Astrocyte (in vitro differentiated cells and primary cell): Measurements from ENCODE around the gene RASL12. TPM values are rescaled to one million over a fixed set of nuclear protein-coding genes. Genes with fewer than 3 reads are reported as not detected.

Source experiments
- DNase-seq: peaks from one replicate; pipeline ENCODE4 v3.0.0-alpha.2; 2010; ENCODE audit warnings: low read depth
- FAIRE-seq: peaks from 2 replicates; lab custom pipeline; 2011; peaks lifted over from hg19 to GRCh38; lab: Jason Lieb, UNC
- H2AFZ ChIP-seq: 2 replicates; pipeline ENCODE4 v1.6.0; 2012; ENCODE audit warnings: low read depth, low read length, inconsistent platforms
- H3K27ac ChIP-seq: 2 replicates; pipeline ENCODE4 v1.5.1; 2011; ENCODE audit warnings: low read depth, low read length, inconsistent platforms
- H3K27me3 ChIP-seq: 2 replicates; pipeline ENCODE4 v1.6.0; 2011; ENCODE audit warnings: low read length, inconsistent platforms; ENCODE audit not compliant: insufficient read depth
- H3K36me3 ChIP-seq: 2 replicates; pipeline ENCODE4 v1.5.1; 2011; ENCODE audit warnings: low read length, inconsistent platforms; ENCODE audit not compliant: insufficient read depth
- H3K4me1 ChIP-seq: 2 replicates; pipeline ENCODE4 v1.5.1; 2011; ENCODE audit warnings: low read length, inconsistent platforms; ENCODE audit not compliant: insufficient read depth
- H3K4me2 ChIP-seq: 2 replicates; pipeline ENCODE4 v1.6.0; 2012; ENCODE audit warnings: low read length, inconsistent platforms
- H3K4me3 ChIP-seq: 2 replicates; pipeline ENCODE4 v1.5.1; 2011; ENCODE audit warnings: low read depth, mild to moderate bottlenecking, low read length, inconsistent platforms; ENCODE audit not compliant: insufficient read depth
- H3K79me2 ChIP-seq: 2 replicates; pipeline ENCODE4 v1.6.0; 2012; ENCODE audit warnings: mild to moderate bottlenecking, low read length, inconsistent platforms; ENCODE audit not compliant: insufficient read depth
- H3K9ac ChIP-seq: 2 replicates; pipeline ENCODE4 v1.6.0; 2012; ENCODE audit warnings: mild to moderate bottlenecking, low read length, inconsistent platforms
- H3K9me3 ChIP-seq: 2 replicates; pipeline ENCODE4 v1.5.1; 2012; ENCODE audit warnings: low read depth, mild to moderate bottlenecking, low read length, inconsistent platforms; ENCODE audit not compliant: insufficient read depth
- H4K20me1 ChIP-seq: 2 replicates; pipeline ENCODE4 v1.6.0; 2012; ENCODE audit warnings: low read length, inconsistent platforms; ENCODE audit not compliant: insufficient read depth
- H3K27ac Mint-ChIP-seq: one replicate; pipeline ENCODE4 v1.8.0; 2021; ENCODE audit warnings: mild to moderate bottlenecking, mixed read lengths; ENCODE audit not compliant: unreplicated experiment
- H3K27me3 Mint-ChIP-seq: one replicate; pipeline ENCODE4 v1.8.0; 2021; ENCODE audit warnings: low read depth, mixed read lengths; ENCODE audit not compliant: unreplicated experiment
- H3K36me3 Mint-ChIP-seq: one replicate; pipeline ENCODE4 v1.8.0; 2021; ENCODE audit warnings: low read depth, mixed read lengths; ENCODE audit not compliant: unreplicated experiment
- H3K4me1 Mint-ChIP-seq: one replicate; pipeline ENCODE4 v1.8.0; 2021; ENCODE audit warnings: low read depth, mixed read lengths; ENCODE audit not compliant: unreplicated experiment
- H3K4me3 Mint-ChIP-seq: one replicate; pipeline ENCODE4 v1.8.0; 2021; ENCODE audit warnings: mild to moderate bottlenecking, moderate library complexity, mixed read lengths; ENCODE audit not compliant: unreplicated experiment
- H3K9me3 Mint-ChIP-seq: one replicate; pipeline ENCODE4 v1.8.0; 2021; ENCODE audit warnings: mild to moderate bottlenecking, mixed read lengths; ENCODE audit not compliant: unreplicated experiment
- EZH2 ChIP-seq: IDR thresholded peaks from 2 replicates; pipeline ENCODE4 v1.6.1; 2012; ENCODE audit warnings: mild to moderate bottlenecking, low read length, inconsistent platforms; ENCODE audit not compliant: insufficient read depth
- total RNA-seq: library from RNA; stranded (reverse); gene quantifications from 2 replicates; pipeline ENCODE4 v1.2.1, GENCODE V29; 2021
- TF ChIP-seq, protein P1 (sequence below): IDR thresholded peaks from 2 replicates; pipeline ENCODE4 v1.5.1; 2011; ENCODE audit warnings: low read depth, mild to moderate bottlenecking, inconsistent platforms, low read length, moderate library complexity; ENCODE audit not compliant: insufficient read depth

Gene RASL12
- total RNA-seq, 1 donor from 2014 or later, result 0.32 TPM

- Mint-ChIP-seq H3K27ac (no peak overlapping the region), H3K9me3 (peaks cover 2% of the 10 kb centered on the region)
- no peak for TF ChIP-seq EZH2
- TF ChIP-seq, protein P1, sequence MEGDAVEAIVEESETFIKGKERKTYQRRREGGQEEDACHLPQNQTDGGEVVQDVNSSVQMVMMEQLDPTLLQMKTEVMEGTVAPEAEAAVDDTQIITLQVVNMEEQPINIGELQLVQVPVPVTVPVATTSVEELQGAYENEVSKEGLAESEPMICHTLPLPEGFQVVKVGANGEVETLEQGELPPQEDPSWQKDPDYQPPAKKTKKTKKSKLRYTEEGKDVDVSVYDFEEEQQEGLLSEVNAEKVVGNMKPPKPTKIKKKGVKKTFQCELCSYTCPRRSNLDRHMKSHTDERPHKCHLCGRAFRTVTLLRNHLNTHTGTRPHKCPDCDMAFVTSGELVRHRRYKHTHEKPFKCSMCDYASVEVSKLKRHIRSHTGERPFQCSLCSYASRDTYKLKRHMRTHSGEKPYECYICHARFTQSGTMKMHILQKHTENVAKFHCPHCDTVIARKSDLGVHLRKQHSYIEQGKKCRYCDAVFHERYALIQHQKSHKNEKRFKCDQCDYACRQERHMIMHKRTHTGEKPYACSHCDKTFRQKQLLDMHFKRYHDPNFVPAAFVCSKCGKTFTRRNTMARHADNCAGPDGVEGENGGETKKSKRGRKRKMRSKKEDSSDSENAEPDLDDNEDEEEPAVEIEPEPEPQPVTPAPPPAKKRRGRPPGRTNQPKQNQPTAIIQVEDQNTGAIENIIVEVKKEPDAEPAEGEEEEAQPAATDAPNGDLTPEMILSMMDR, result no peak
Observed at GRCh38 chr15:65006876-65007275, 60.9 kb downstream of the RASL12 start.

DNA sequence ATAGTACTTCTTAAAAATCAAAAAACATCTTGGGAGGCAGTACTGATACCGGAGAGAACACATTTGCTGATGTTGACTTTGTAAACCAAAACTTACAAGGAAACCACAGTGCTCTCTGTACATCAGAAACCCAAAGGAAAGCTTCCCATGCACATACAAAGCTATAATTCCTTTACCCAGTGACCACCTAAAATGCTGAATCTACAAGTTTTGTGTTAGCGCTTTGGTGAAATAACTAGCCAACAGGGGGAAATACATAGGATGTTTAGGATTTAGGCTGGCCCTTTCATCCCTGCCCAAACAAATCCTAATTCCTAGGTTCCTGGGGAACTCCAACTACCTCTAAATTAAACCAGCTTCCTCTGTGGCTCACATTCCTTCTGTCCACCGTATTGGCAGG, 62.8 kb downstream of the RASL12 start:
- no peak overlapping the region for H3K27ac Mint-ChIP-seq
- TF ChIP-seq, protein P1, result no peak
- no peak for TF ChIP-seq EZH2
- no peak overlapping the region for H3K9ac ChIP-seq
- no peak overlapping the region for H3K4me3 ChIP-seq
- no peak overlapping the region for H3K27ac ChIP-seq
- no peak overlapping the region for H2AFZ ChIP-seq
- no peaks in the 10 kb centered on the region for H3K9me3 ChIP-seq
- no peaks in the 10 kb centered on the region for H3K4me1 Mint-ChIP-seq
- no peaks in the 10 kb centered on the region for H4K20me1 ChIP-seq
- no peaks in the 10 kb centered on the region for H3K27me3 Mint-ChIP-seq
- H3K79me2 ChIP-seq, result no peaks in the 10 kb centered on the region
- no peak overlapping the region for H3K4me3 Mint-ChIP-seq
- peaks cover 3% of the 10 kb centered on the region for H3K36me3 ChIP-seq
- H3K4me1 ChIP-seq, result no peaks in the 10 kb centered on the region
- no peak for FAIRE-seq
- no peak for DNase-seq
- H3K36me3 Mint-ChIP-seq, result peaks cover 5% of the 10 kb centered on the region
- H3K27me3 ChIP-seq, result no peaks in the 10 kb centered on the region
- H3K9me3 Mint-ChIP-seq, result no peaks in the 10 kb centered on the region
- H3K4me2 ChIP-seq, result no peak overlapping the region

More at GRCh38 chr15:65006876-65007275, 60.9 kb downstream of the RASL12 start:
- Mint-ChIP-seq H3K36me3 (peaks cover 2% of the 10 kb centered on the region), H3K4me3 (no peak overlapping the region), H3K4me1 (no peaks in the 10 kb centered on the region), H3K27me3 (no peaks in the 10 kb centered on the region)
- Histone ChIP-seq H3K36me3 (peaks cover 8% of the 10 kb centered on the region), H3K79me2 (no peaks in the 10 kb centered on the region), H3K27me3 (no peaks in the 10 kb centered on the region), H2AFZ (no peak overlapping the region), H3K4me2 (no peak overlapping the region), H3K9ac (no peak overlapping the region), H3K4me1 (no peaks in the 10 kb centered on the region), H4K20me1 (no peaks in the 10 kb centered on the region), H3K27ac (no peak overlapping the region), H3K4me3 (no peak overlapping the region), H3K9me3 (no peaks in the 10 kb centered on the region)
- FAIRE-seq (no peak), DNase-seq (no peak)

Other genes with a start within 250 kb of the RASL12 start
- 0.48 and 1.7 TPM in 2 replicates for gene PIF1, start 242.3 kb downstream of the RASL12 start, total RNA-seq
- 11.5 and 12.1 TPM in 2 replicates for gene PLEKHO2, start 226.1 kb downstream of the RASL12 start, total RNA-seq
- gene ANKDD1A, start 156.1 kb downstream of the RASL12 start, total RNA-seq, result 1.1 and 1.6 TPM in 2 replicates
- 60.2 and 61.0 TPM in 2 replicates for gene SPG21, start 78.1 kb downstream of the RASL12 start, total RNA-seq
- 12.3 and 13.5 TPM in 2 replicates for gene MTFMT, start 38.4 kb downstream of the RASL12 start, total RNA-seq
- gene SLC51B, start 22.6 kb downstream of the RASL12 start, total RNA-seq, result not detected in 2 replicates
- not detected in 2 replicates for gene KBTBD13, start 8.8 kb upstream of the RASL12 start, total RNA-seq
- gene UBAP1L, start 47.2 kb upstream of the RASL12 start, total RNA-seq, result 1.8 and 1.9 TPM in 2 replicates
- 12.3 and 15.0 TPM in 2 replicates for gene PDCD7, start 65.8 kb upstream of the RASL12 start, total RNA-seq
- gene CLPX, start 117.4 kb upstream of the RASL12 start, total RNA-seq, result 45.2 and 48.8 TPM in 2 replicates
- 1.1 and 3.6 TPM in 2 replicates for gene CILP, start 143.5 kb upstream of the RASL12 start, total RNA-seq
- 2.7 and 4.7 TPM in 2 replicates for gene PARP16, start 218.9 kb upstream of the RASL12 start, total RNA-seq
- not detected in 2 replicates for gene RNU5A-1, start 228.1 kb upstream of the RASL12 start, total RNA-seq
- 11.7 TPM in 1 of 2 replicates, not detected in the other for gene RNU5B-1, start 236.7 kb upstream of the RASL12 start, total RNA-seq